ENCODE data around the gene CNPY1.

- TF ChIP-seq CTCF (IDR thresholded peaks at IDR 0.05 in 4 of 5, conservative IDR thresholded peaks at IDR 0.05 in 1 of 5) = no peak
- TF ChIP-seq POLR2A (IDR thresholded peaks at IDR 0.05) = no peak
These were observed 83.1 kb downstream of the CNPY1 start for GRCh38 chr7:155463114-155463811.

Measured in gastrocnemius medialis (tissue), 4 donors.